MG63 (cell line): ENCODE results near the gene SLC25A33. TPM values are rescaled to one million over a fixed set of nuclear protein-coding genes. Genes with fewer than 3 reads are reported as not detected.

Experiments used
- DNase-seq: peaks from one replicate; pipeline ENCODE4 v3.0.0-alpha.2; 2020
- H3K27me3 ChIP-seq: fragments of 250-450 bp; sonication (Bioruptor Pico); 2 replicates; pipeline ENCODE4 v1.5.1; 2020; ENCODE audit warnings: mild to moderate bottlenecking, moderate library complexity
- H3K36me3 ChIP-seq: fragments of 250-450 bp; sonication (Bioruptor Pico); 2 replicates; pipeline ENCODE4 v1.5.1; 2020; ENCODE audit warnings: mild to moderate bottlenecking, moderate library complexity
- H3K4me3 ChIP-seq: fragments of 250-450 bp; sonication (Bioruptor Pico); 2 replicates; pipeline ENCODE4 v1.5.1; 2020; ENCODE audit warnings: mild to moderate bottlenecking, moderate library complexity
- H3K9me3 ChIP-seq: fragments of 250-450 bp; sonication (Bioruptor Pico); 2 replicates; pipeline ENCODE4 v1.5.1; 2020; ENCODE audit warnings: mild to moderate bottlenecking, moderate library complexity
- total RNA-seq: library from RNA; depleted of rRNA; stranded (reverse); fragments of >200 nt; shearing (Covaris generic); gene quantifications from 2 replicates; pipeline ENCODE4 v1.2.3, GENCODE V29; 2014; ENCODE audit warnings: low replicate concordance

Gene SLC25A33
- total RNA-seq, 1 experiment from 2014 or later = 16.6 TPM

DNA sequence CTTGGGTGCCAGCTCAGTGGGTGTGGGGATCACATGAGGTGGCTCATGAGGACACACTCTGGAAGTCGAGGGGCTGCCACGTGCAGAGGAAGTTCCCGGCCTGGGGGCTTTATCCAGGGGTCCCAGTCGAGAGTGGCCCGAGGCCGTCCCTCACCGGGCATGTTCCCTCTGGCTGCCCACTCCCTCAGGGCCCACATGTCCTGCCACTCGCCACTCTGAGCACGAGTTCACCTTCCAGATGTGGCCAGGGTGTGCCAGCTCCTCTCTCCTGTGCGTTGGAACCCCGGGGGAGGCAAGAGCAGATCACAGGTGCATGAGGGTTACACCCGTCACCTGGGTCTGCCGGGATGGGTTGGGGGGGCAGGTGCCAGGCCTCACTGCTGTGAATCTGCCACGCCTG is 64.0 kb downstream of the SLC25A33 start:
- no peak for DNase-seq
- no peak overlapping the region for H3K4me3 ChIP-seq
- H3K9me3 ChIP-seq = no peaks in the 10 kb centered on the region
- H3K36me3 ChIP-seq = peaks cover 9% of the 10 kb centered on the region
- no peaks in the 10 kb centered on the region for H3K27me3 ChIP-seq

DNA sequence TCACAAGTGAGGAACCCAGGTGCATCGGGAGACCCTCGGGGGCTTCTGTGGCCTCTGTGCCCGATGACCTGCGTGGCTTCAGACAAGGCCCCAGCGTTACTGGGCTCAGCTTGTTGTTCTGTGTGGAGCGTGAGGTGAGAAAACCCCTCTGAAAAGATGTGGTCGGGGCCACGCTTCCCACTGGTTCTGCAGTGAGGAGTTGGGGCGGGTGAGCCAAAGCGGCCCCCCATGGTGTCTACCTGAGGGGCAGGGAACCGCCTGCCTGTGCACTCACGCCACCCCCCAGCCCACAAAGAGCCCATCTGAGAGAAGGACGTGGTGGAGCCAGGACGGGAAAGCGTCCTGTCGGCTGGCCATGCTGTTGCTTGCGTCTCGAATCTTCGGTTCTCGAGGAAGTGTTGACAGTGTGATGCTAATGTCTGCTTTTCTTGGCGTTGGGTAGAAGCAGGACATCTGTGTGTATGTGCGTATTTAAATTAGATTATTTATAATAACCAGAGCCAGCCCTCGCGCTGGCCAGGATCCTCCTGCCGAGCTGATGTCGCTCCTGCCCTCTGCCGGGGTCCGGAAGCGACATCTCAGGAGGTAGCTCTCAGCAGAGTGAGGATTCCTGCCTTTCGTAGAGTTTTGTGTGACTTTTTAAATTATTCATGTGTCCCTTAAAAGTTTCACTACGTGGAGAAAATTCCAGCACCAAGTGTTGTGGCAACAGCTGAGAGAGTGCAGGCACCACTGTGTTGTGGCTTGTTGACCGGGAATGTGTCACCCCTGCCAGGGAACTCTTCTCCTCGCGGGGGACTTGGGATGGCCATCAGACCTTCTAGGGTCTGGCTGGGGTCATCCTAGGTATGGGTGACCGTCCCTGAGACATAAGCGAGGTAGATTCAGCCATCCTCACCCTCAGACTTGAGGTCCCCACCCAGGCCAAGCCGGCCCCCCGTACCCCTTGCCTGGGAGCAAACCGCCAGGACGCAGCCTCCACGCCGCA is 64.8 kb downstream of the SLC25A33 start:
- H3K4me3 ChIP-seq = no peak overlapping the region
- H3K27me3 ChIP-seq = no peaks in the 10 kb centered on the region
- DNase-seq = no peak
- H3K36me3 ChIP-seq = peaks cover 9% of the 10 kb centered on the region
- no peaks in the 10 kb centered on the region for H3K9me3 ChIP-seq

DNA sequence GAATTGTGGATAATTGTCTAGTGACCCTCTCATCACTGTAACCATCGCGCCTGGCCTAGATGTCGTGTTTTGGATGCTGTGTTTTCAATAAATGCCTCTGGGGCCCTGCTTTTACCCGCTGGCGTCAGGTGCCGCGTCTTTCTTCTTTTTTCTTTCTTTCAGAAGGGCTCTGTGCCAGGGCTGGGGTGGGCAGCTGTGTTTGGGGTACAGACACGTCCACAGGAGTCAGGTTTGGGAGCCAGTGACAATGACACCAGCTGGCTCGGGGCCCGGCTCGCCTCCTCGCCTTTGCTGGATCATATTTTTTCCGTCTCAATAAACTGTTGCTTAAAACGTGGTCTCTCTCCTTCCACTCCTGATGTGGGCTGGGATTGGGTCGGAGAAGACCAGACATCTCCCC is 65.6 kb downstream of the SLC25A33 start:
- Histone ChIP-seq H3K27me3 (no peaks in the 10 kb centered on the region), H3K9me3 (no peaks in the 10 kb centered on the region), H3K4me3 (no peak overlapping the region), H3K36me3 (peaks cover 7% of the 10 kb centered on the region)
- no peak for DNase-seq

DNA sequence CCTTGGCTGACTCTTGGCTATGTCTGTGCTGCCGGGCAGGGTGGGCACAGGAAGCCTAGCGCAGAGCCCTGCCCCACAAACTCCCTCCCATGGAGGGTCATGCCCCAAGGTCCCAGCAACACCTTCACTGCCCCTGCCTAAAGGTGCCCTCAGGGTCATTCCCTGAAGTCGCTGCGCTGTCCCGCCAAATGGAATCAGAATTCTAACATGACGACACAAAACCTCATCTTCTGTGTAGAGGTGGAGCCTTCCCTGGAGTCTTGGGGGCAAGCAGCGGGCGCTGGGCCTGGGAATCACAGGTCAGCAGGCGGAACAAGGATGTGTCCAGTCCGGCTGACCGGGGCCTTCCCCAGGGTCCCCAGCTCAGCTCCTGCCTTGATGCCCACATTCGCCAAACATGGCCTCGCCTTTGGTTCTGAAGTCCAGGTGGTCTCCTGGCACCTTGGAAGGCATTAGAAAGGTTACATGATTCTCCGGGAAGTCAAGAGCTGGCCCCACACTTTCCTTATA is 66.7 kb downstream of the SLC25A33 start:
- DNase-seq = no peak
- Histone ChIP-seq H3K9me3 (no peaks in the 10 kb centered on the region), H3K4me3 (no peak overlapping the region), H3K27me3 (no peaks in the 10 kb centered on the region), H3K36me3 (peaks cover 10% of the 10 kb centered on the region)

DNA sequence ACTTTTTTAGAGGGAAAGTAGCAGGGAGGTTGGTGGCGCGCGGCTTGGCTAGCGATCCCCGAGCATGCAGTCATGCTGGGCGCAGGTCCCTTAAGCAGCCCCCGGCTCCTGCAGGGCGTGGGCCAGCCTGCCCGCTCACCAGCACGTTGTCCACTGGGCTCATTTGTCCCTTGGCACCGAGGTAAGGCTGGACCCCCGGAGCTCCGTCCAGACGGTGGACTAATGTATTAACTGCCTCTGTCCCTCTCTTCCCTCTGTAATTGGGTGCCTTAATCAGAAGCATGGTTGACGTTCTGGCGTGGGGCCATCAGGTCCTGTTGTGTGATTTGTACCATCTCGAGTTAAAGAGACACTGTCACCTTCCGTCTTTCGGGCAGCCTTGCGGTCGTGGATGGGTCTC is 67.2 kb downstream of the SLC25A33 start:
- Histone ChIP-seq H3K27me3 (no peaks in the 10 kb centered on the region), H3K9me3 (no peaks in the 10 kb centered on the region), H3K36me3 (peaks cover 10% of the 10 kb centered on the region), H3K4me3 (no peak overlapping the region)
- no peak for DNase-seq

DNA sequence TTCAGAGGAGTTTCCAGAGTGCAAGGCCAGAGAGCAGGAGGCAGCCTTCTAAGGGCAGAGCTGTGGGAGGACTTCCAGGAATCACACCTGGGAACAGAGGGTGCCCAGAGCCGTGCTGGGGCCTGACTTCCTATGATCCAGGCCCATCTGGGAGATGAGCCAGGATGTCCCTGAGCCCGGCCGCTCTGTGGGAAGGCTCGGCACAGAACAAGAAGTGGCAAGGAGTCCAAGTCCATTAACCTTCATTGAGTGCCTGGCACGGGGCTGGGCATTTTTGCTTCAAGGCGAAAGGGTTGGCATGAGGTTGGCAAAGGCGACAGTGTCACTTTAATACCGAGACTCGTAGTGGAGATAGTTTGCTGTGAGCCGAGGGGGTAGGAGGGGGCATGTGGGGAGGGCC is 67.7 kb downstream of the SLC25A33 start:
- Histone ChIP-seq H3K4me3 (no peak overlapping the region), H3K36me3 (peaks cover 10% of the 10 kb centered on the region), H3K9me3 (no peaks in the 10 kb centered on the region), H3K27me3 (no peaks in the 10 kb centered on the region)
- DNase-seq = no peak

DNA sequence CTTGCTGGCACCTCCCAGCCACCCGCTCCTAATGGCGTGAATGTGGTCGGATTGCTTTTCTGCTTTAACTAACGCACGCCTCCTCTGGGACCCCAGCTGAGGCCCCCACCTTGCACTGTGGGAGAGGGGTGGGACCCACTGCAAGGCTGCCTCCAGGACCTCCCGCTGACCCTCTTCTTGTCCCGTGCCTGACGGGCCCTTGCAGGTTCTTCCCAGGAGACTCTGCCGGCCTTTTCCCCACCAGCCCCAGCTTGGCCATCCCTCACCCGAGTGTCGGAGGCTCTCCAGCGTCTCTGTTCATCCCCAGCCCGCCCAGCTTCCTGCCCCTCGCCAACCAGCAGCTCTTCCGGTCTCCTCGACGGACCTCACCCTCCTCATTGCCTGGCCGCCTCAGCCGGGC is 68.1 kb downstream of the SLC25A33 start:
- no peaks in the 10 kb centered on the region for H3K9me3 ChIP-seq
- no peak overlapping the region for H3K4me3 ChIP-seq
- peaks cover 14% of the 10 kb centered on the region for H3K36me3 ChIP-seq
- H3K27me3 ChIP-seq = no peaks in the 10 kb centered on the region
- no peak for DNase-seq

DNA sequence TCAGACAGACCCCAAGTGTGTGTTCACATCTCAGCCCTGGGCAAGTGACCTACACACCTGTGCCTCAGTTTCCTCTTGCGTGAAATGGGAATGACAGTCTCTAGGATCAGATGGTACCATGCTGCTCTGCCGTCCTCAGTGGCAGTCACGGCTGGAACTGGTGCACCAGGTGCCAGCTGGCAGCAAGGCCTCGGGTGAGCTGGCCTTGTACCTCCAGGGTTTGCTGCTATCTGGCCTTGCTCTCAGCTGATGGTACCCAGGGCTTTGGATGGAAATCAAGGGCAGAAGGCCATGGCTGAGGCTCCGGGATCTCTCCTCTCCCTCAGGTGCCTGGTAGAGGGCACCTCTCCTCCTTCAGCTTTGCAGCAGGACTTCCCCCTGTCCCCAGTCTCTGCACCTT is 70.7 kb downstream of the SLC25A33 start:
- Histone ChIP-seq H3K36me3 (peaks cover 14% of the 10 kb centered on the region), H3K4me3 (no peak overlapping the region), H3K27me3 (no peaks in the 10 kb centered on the region), H3K9me3 (no peaks in the 10 kb centered on the region)
- DNase-seq = no peak

DNA sequence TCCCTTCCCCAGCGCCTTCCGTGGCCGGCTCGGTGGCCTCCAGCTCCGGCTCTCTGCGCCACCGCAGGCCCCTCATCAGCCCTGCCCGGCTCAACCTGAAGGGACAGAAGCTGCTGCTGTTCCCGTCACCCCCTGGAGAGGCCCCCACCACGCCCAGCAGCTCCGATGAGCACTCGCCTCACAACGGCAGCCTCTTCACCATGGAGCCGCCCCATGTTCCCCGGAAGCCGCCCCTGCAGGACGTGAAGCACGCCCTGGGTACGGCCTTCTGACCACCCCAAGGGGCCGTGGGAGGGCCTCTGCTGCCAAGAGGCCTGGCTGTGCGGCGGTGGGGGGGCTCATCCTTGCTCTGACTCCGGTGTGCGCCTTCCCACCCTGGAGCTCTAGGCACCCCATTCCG is 71.3 kb downstream of the SLC25A33 start:
- no peaks in the 10 kb centered on the region for H3K27me3 ChIP-seq
- H3K9me3 ChIP-seq = no peaks in the 10 kb centered on the region

DNA sequence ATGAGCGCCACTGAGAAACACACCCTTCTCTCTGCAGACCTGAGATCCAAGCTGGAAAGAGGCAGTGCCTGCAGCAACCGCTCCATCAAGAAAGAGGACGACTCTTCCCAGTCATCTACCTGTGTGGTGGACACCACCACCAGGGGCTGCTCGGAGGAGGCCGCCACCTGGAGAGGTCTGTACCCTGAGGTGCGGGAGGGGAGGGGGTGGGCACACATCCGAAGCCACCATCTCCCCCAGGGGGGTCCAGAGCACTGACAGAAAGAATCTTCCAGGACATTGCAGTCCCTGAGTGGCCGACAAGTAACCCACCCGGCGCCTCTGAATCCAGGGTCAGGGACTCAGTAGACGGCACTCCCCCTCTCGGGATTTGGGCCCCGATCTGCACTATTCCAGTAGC is 72.5 kb downstream of the SLC25A33 start:
- no peak for DNase-seq
- Histone ChIP-seq H3K27me3 (no peaks in the 10 kb centered on the region), H3K36me3 (peaks cover 14% of the 10 kb centered on the region), H3K9me3 (no peaks in the 10 kb centered on the region), H3K4me3 (no peak overlapping the region)

More for the DNA sequence above, 71.3 kb downstream of the SLC25A33 start:
- H3K4me3 ChIP-seq = no peak overlapping the region
- no peak for DNase-seq
- H3K36me3 ChIP-seq = peaks cover 14% of the 10 kb centered on the region

DNA sequence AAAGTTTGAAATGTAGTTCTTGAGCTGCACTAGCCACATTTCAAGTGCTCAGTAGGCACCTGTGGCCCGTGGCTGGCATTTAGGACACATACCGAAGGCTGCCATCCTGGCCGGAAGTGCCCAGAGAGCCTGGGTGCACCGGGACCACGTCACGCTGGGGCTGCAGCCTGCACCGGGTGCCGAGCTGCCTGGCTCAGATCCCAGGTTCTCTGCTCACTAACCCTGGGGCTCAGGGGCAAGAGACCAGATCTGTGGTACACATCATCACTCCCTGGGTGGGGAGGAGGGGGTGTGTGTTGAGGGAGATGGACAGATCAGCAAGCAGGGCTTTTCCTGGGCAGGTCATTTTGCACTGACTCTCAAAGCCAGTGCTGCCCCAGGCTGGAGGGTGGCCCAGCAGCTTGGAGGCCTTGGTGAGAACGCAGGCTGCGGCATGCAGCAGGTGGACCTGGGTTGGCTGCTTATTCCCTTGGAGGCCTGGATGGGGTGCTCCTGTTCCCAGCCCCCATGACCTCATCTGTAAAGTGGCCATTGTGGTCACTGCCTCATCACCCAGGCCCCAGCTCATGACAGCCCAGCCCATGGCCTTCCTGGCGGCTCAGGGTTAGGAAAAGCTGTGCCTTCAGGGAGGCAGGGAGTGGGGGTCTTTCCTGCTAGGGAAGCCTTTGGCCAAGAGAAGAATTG is 73.0 kb downstream of the SLC25A33 start:
- Histone ChIP-seq H3K36me3 (peaks cover 14% of the 10 kb centered on the region), H3K9me3 (no peaks in the 10 kb centered on the region), H3K27me3 (no peaks in the 10 kb centered on the region), H3K4me3 (no peak overlapping the region)
- DNase-seq = no peak

DNA sequence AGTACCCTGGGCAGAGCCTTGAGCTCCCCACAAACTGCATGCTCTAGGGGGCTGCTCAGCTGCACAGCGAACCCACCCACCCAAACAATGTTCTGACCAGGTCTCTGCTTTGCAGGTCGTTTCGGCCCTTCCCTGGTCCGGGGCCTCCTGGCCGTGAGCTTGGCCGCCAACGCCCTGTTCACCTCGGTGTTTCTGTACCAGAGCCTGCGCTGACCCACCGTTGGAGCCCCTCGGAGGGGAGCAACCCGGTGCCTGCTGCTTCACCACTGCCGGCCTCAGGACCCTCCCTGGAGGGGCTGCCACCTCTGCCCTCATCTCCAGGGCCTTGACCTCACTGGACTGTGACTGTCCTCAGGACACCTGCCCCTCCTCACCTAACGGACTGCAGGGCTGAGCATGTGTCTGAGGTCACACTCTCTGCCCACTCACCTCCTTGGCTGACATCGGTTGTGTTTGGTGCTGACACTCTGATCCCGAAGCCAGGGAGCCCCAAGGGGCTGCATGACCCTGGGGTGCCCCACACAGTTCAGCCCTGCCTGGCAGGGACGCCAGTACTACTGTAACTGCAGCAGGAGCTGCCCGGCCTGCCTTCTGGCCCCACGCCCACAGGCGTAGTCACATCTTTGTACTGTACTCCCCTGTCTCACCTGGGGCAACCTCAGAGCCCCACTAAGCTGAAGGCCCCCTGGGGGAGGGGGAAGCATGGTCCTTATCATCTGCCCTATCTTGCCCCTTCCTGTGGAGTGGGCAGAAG is 73.8 kb downstream of the SLC25A33 start:
- H3K27me3 ChIP-seq = no peaks in the 10 kb centered on the region
- H3K4me3 ChIP-seq = no peak overlapping the region
- DNase-seq = no peak
- H3K36me3 ChIP-seq = peaks cover 14% of the 10 kb centered on the region
- H3K9me3 ChIP-seq = no peaks in the 10 kb centered on the region

DNA sequence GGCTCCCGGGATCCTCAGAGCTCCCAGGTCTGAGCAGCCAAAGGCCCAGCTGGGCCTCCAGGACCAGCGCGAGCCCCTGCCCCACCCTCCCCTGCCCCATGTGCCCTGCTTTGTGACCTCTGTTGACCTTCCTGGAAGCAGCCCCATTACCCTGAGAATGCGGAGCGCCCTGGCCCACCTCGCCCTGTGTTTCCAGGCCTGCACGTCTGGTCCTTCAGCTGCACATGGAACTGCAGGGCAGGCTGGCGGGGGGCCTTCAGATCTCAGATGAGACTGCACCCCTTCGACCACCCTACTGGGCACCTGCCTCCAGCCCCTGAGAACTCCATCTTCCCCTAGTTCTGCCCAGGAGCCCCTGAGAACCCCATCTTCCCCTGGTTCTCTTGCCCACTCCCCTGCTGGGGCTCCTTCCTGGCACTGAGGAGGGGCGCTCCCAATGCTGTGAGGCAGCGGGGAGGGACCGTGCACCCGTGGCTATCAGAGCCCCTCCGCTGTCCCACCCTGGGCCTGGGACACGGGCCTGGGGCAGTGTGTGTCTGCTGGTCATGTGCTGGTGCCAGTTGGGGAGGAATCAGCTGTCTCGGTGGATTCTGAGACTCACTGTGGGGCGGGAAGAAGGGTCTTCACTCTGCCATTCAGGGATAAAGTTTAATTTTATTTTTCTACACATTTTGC is 74.5 kb downstream of the SLC25A33 start:
- peaks cover 14% of the 10 kb centered on the region for H3K36me3 ChIP-seq
- no peak for DNase-seq
- H3K27me3 ChIP-seq = no peaks in the 10 kb centered on the region
- H3K9me3 ChIP-seq = no peaks in the 10 kb centered on the region
- no peak overlapping the region for H3K4me3 ChIP-seq

DNA sequence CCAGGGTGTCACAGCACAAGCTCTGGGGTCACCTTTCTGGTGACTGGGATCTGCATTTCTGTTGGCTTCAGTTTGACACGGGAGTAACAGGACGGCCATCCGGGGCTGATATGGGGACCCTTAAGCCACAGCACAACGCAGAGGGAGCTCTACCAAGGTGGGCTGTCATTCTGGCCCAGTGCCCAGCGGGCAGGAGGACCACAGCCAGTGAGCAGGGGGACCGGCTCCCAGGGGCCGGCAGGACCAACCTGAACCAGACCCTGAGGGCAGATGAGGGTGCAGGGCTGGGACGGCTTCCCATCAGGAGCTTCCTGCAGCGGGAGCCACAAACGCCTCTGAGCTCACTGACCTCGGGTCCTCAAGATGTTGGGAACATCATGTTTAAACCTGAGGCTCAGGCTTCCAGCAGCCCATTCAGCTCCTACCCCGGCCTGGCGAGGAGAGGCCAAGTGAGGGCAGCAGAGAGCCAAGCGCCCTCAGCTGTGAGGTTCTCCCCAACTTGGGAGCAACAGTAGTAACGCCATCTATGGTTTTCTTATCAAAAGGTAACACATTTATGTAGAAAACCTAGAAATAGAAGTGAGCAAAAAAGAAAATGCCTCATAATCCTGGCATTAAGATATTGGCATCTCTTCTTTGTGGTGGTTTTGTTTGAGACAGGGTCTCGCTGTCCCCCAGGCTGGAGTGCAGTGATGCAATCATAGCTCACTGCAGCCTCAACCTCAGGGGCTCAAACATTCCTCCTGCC is 76.2 kb downstream of the SLC25A33 start:
- peak; percentile 51 for DNase-seq
- Histone ChIP-seq H3K4me3 (no peak overlapping the region), H3K9me3 (no peaks in the 10 kb centered on the region), H3K36me3 (peaks cover 12% of the 10 kb centered on the region), H3K27me3 (no peaks in the 10 kb centered on the region)

DNA sequence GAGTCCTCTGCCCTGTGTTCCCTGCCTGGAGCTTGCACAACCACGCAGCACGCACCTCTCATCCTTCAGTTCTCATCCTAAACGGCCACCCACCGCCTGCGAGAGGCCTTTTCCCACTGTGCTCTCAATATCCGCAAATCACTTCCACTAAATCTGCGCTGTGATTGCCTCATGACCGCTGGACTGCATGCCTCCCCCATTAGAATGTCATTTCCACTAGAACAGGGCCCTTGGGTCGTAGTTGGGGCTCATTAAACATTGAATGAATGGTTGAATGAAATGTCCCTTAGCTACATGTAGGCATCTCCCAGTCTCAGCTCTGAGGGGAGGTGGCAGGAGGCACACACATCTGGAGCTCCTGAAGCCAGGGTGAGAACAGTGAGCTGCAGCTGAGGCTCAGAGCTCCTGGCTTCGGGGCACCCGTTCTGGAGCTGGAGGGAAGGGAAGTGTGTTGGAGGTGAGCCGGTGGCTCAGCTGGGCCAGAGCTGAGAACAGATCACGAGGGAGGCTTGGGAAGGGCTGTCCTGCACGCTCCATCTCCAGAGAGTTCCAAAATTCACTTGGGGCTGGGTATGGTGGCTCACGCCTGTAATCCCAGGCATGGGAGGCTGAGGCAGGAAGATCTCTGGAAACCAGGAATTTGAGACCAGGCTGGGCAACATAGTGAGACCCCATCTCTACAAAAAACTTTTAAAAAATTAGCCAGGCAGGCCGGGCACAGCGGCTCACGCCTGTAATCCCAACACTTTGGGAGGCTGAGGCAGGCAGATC is 79.8 kb downstream of the SLC25A33 start:
- DNase-seq = no peak
- H3K36me3 ChIP-seq = no peaks in the 10 kb centered on the region
- no peaks in the 10 kb centered on the region for H3K27me3 ChIP-seq
- H3K9me3 ChIP-seq = no peaks in the 10 kb centered on the region
- H3K4me3 ChIP-seq = no peak overlapping the region
